OCI-LY7 (cell line): ENCODE data around the gene ACCS. TPM values are rescaled to one million over a fixed set of nuclear protein-coding genes. Genes with fewer than 3 reads are reported as not detected.

Experiments used
- BruUV-seq: library from RNA; stranded (reverse); fragments of 400-500 nt; replicated peaks from 2 replicates; lab custom pipeline; 2021; lab: Mats Ljungman, UMichigan
- CTCF ChIA-PET: fragments of 300-600 bp; sonication (Branson Sonifier 250); formaldehyde crosslinking; loops from one replicate; lab custom pipeline; 2022; ENCODE audit warnings: antibody characterized with exemption; ENCODE audit not compliant: unreplicated experiment; lab: Charles Lee
- POLR2A ChIA-PET: fragments of 300-600 bp; sonication (Branson Sonifier 250); formaldehyde crosslinking; loops from one replicate; lab custom pipeline; 2022; ENCODE audit warnings: antibody characterized with exemption; lab: Charles Lee
- DNase-seq: peaks from one replicate; pipeline ENCODE4 v3.0.0-alpha.2; 2015; ENCODE audit warnings: low spot score
- H2AFZ ChIP-seq: fragments of 200-600 bp; sonication (generic), shearing (Covaris generic); 2 replicates; pipeline ENCODE4 v1.6.1; 2014; ENCODE audit warnings: mild to moderate bottlenecking, antibody characterized with exemption, low read length, moderate library complexity
- H3K27ac ChIP-seq: fragments of 200-600 bp; sonication (generic); 2 replicates; pipeline ENCODE4 v1.5.1; 2014; ENCODE audit warnings: mixed run types, low read depth, mild to moderate bottlenecking, moderate library complexity, low read length, inconsistent platforms; ENCODE audit not compliant: poor library complexity, severe bottlenecking
- H3K36me3 ChIP-seq: fragments of 200-600 bp; sonication (generic); 2 replicates; pipeline ENCODE4 v1.6.1; 2014; ENCODE audit warnings: mild to moderate bottlenecking, antibody characterized with exemption, low read length, moderate library complexity, mixed read lengths; ENCODE audit not compliant: insufficient read depth
- H3K4me1 ChIP-seq: fragments of 200-600 bp; sonication (generic); 2 replicates; pipeline ENCODE4 v1.5.1; 2014; ENCODE audit warnings: mild to moderate bottlenecking, low read length; ENCODE audit not compliant: insufficient read depth, poor library complexity, severe bottlenecking
- H3K4me2 ChIP-seq: fragments of 200-600 bp; sonication (generic); 2 replicates; pipeline ENCODE4 v1.6.1; 2014; ENCODE audit warnings: mild to moderate bottlenecking, low read length
- H3K4me3 ChIP-seq: fragments of 200-600 bp; sonication (generic); 2 replicates; pipeline ENCODE4 v1.5.1; 2014; ENCODE audit warnings: mild to moderate bottlenecking, low read depth, low read length; ENCODE audit not compliant: poor library complexity, severe bottlenecking
- H3K79me2 ChIP-seq: fragments of 200-600 bp; sonication (generic); 2 replicates; pipeline ENCODE4 v1.6.1; 2016; ENCODE audit warnings: low read depth, mild to moderate bottlenecking, low read length, moderate library complexity, mixed read lengths; ENCODE audit not compliant: insufficient read depth
- H3K9me2 ChIP-seq: fragments of 200-600 bp; sonication (generic); 2 replicates; pipeline ENCODE4 v1.6.1; 2016; ENCODE audit warnings: mild to moderate bottlenecking, low read length, mixed read lengths; ENCODE audit not compliant: insufficient read depth
- H3K9me3 ChIP-seq: fragments of 200-600 bp; sonication (generic); 2 replicates; pipeline ENCODE4 v1.6.1; 2014; ENCODE audit warnings: mild to moderate bottlenecking, mixed run types, low read length, mixed read lengths
- H4K20me1 ChIP-seq: fragments of 200-600 bp; sonication (generic); 2 replicates; pipeline ENCODE4 v1.6.1; 2014; ENCODE audit warnings: mild to moderate bottlenecking, antibody characterized with exemption, low read length, moderate library complexity, mixed read lengths; ENCODE audit not compliant: insufficient read depth
- CTCF ChIP-seq: fragments of 200-600 bp; sonication (generic); conservative IDR thresholded peaks from 2 replicates; pipeline ENCODE4 v1.5.1; 2014; ENCODE audit warnings: mild to moderate bottlenecking, antibody characterized with exemption, low read length, moderate library complexity, mixed read lengths
- EZH2phosphoT487 ChIP-seq: fragments of 200-600 bp; sonication (generic); IDR thresholded peaks from 2 replicates; pipeline ENCODE4 v1.6.1; 2018; ENCODE audit warnings: low read depth, borderline replicate concordance, mild to moderate bottlenecking, mixed run types, antibody characterized with exemption, low read length, moderate library complexity, mixed read lengths
- intact Hi-C: fragments of 100-400 bp; cut with micrococcal nuclease; formaldehyde crosslinking; loops from one replicate; pipeline ENCODE4 v1.10.0; 2022; ENCODE audit not compliant: unreplicated experiment
- total RNA-seq, 2 experiments: library from RNA; depleted of rRNA in 1 of 2; stranded (reverse); fragments of >200 nt in 1 of 2; shearing (Covaris generic) in 1 of 2; gene quantifications; 2 replicates each; pipeline ENCODE4 v1.2.3, GENCODE V29; 2014 to 2022

Gene ACCS
- total RNA-seq, 2 experiments from 2014 or later: not detected

- no peak overlapping the region for H3K4me2 ChIP-seq
- H3K9me2 ChIP-seq: no peaks in the 10 kb centered on the region
- no peak overlapping the region for H3K4me3 ChIP-seq
- no peaks in the 10 kb centered on the region for H3K9me3 ChIP-seq
- H3K4me1 ChIP-seq: no peaks in the 10 kb centered on the region
- no peaks in the 10 kb centered on the region for H4K20me1 ChIP-seq
- ChIA-PET CTCF (no interaction called here), POLR2A (interaction anchor here (0.5 to 0.7 kb wide), 3 partner anchors 24 to 1086 kb away, joined by 3 read pairs; no protein-coding TSS in a partner anchor)
- H2AFZ ChIP-seq: no peak overlapping the region
- TF ChIP-seq CTCF (no peak), EZH2phosphoT487 (no peak)
- H3K27ac ChIP-seq: no peak overlapping the region
- no peak for DNase-seq
- BruUV-seq: no TSS peak
- no peaks in the 10 kb centered on the region for H3K79me2 ChIP-seq
- intact Hi-C loops: no loop called here
- H3K36me3 ChIP-seq: peaks cover 54% of the 10 kb centered on the region; the same call in 1 of the 2 replicates
These were observed 59.5 kb downstream of the ACCS start for GRCh38 chr11:44125598-44125997.

- DNase-seq: no peak
- intact Hi-C loops: no loop called here
- Histone ChIP-seq H3K4me1 (no peaks in the 10 kb centered on the region), H3K9me3 (no peaks in the 10 kb centered on the region), H3K9me2 (no peaks in the 10 kb centered on the region), H3K27ac (no peak overlapping the region), H2AFZ (no peak overlapping the region), H3K36me3 (peaks cover 58% of the 10 kb centered on the region; the same call in 1 of the 2 replicates), H3K4me3 (no peak overlapping the region), H3K79me2 (no peaks in the 10 kb centered on the region), H4K20me1 (no peaks in the 10 kb centered on the region), H3K4me2 (no peak overlapping the region)
- BruUV-seq: no TSS peak
- ChIA-PET CTCF (no interaction called here), POLR2A (interaction anchor here (0.7 kb wide), 2 partner anchors 555 to 611 kb away, joined by 3 read pairs; no protein-coding TSS in a partner anchor)
- TF ChIP-seq EZH2phosphoT487 (no peak), CTCF (no peak)
These were observed 60.2 kb downstream of the ACCS start for GRCh38 chr11:44126304-44126703.

DNA sequence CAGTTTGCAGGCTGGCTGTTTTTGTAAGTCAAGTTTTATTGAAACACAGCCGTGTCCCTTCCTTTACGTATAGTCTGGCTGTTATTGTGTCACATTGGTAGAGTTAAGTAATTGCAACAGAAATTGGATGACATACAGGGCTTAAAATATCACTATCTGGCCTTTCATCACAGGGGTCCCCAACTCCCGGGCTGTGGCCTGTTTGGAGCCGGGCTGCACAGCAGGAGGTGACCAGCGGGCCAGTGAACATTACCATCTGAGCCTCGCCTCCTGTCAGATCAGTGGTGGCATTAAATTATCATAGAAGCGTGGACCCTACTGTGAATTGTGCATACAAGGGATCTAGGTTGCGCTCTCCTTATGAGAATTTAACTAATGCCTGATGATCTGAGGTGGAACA is 61.1 kb downstream of the ACCS start:
- H3K9me3 ChIP-seq: no peaks in the 10 kb centered on the region
- no peak overlapping the region for H2AFZ ChIP-seq
- no peaks in the 10 kb centered on the region for H3K4me1 ChIP-seq
- H3K27ac ChIP-seq: no peak overlapping the region
- TF ChIP-seq EZH2phosphoT487: no peak
- TF ChIP-seq CTCF: no peak
- H3K4me2 ChIP-seq: no peak overlapping the region
- H3K79me2 ChIP-seq: no peaks in the 10 kb centered on the region
- peaks cover 60% of the 10 kb centered on the region; the same call in 1 of the 2 replicates for H3K36me3 ChIP-seq
- H4K20me1 ChIP-seq: no peaks in the 10 kb centered on the region
- DNase-seq: no peak
- intact Hi-C loops: no loop called here
- BruUV-seq: no TSS peak
- ChIA-PET POLR2A (interaction anchor here (0.7 kb wide), 1 partner anchor 610 kb away, joined by 3 read pairs; no protein-coding TSS in a partner anchor), CTCF (no interaction called here)
- H3K9me2 ChIP-seq: no peaks in the 10 kb centered on the region
- no peak overlapping the region for H3K4me3 ChIP-seq
